Measurements from ENCODE around the gene ERC2.
"Not testable (repeated sequence)": the region's sequence is repeated elsewhere in the genome, so short reads cannot be mapped to it uniquely, and the experiment has no call there.

Gene ERC2

DNA sequence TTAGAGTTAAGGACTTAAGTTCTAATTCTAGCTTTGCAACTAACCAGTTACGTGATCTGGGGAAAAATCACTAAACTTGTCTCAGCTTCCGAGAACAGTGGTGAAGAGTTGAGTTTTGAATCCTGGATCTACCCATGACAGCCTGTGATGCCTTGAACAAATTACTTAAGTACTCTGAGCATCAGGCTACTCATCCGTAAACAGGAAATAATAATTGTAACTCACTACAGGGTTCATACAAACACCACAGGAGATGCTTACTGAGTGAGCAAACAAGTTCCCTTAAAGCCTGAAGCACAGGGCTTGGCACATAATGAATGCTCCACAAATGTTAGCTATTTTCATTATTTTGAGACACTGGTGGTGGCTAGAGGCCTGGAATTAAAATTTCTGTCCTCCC is 158.8 kb downstream of the ERC2 start:
- DNase-seq (ENCODE audit: low spot score), result no peak

DNA sequence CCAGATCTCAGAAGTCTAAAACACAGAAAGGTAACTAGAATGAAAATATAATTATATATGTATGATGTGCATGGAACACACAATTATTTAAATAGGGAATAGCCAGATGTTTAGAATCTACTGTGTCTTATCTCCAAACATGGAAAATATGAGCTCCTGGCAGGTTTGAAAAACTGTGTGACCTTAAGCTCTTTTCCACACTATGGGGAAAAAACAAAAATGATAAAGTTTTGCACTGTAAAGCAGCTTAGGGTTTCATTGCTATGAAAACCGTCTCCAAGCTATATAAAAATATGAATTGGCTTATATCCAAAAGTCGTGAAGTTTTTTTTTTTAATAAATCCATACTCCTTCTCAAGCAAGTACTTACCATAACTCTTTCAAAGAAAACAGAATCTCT is 159.8 kb downstream of the ERC2 start:
- no peak for DNase-seq (ENCODE audit: low spot score)

GRCh38 chr3:56304069-56304468 is 164.2 kb downstream of the ERC2 start:
- no peak for DNase-seq (ENCODE audit: low spot score)

DNA sequence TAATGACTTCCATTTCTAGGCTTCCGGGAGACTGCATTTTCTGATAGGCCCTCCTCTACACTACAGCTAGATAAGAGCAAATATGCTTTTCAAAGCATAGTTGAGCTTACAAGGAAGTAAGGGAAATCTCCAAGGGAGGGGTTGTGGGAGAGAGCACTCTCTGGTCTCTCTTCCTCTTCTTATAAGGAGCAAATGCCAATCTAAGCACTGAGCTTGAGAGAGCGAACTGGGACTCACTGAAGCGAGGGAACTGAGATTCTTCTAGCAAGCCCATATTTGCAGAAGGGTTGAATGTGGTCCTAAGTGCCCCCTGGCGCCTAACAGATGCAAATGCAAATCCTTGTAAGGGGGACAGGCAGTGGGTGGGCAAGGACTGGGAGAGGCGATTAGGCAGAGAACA is 164.8 kb downstream of the ERC2 start:
- peak; percentile 76 for DNase-seq (ENCODE audit: low spot score)

DNA sequence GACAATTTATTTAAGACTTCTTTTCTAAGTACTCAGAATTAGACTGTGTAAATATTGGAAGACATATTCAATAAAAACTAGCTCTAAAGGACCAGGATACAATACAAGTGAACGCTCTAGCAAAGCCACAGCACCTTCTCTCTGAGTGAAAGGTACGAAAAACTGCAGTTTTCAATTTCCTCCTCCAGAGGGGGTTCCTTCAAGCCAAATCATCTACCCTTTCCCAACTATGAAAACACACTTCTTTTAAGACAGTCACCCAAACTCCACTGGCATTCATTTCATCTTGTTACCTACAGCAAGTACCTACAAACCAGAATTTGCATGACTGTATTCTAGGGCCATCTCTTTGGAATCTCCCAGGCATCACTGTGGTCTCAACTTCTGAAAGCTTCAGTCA is 165.8 kb downstream of the ERC2 start:
- DNase-seq (ENCODE audit: low spot score), result no peak

GRCh38 chr3:56297281-56297840 is 170.9 kb downstream of the ERC2 start:
- DNase-seq (ENCODE audit: low spot score), result no peak

GRCh38 chr3:56296361-56296760 is 171.9 kb downstream of the ERC2 start:
- no peak for DNase-seq (ENCODE audit: low spot score)

- no peak for DNase-seq (ENCODE audit: low spot score)
Observed at GRCh38 chr3:56295161-56295560, 173.1 kb downstream of the ERC2 start.

GRCh38 chr3:56294286-56294685 is 174.0 kb downstream of the ERC2 start:
- DNase-seq (ENCODE audit: low spot score), result no peak

DNA sequence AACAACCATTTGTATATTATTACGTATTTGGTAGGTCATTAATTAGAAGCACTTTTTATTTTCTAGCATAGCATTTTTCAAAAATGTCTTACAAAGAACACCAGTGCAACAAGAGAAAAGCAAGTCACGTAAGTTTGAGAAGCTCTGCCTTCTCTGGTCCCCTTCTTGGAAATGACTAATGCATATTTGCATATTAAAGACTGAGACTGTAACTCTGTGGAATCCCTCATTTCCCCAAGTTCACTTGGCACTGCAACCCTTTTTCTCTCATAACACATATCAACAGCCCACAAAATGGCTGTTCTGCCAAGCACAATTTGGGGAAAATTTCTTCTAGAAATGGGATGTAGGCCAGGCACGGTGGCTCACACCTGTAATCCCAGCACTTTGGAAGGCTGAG is 176.3 kb downstream of the ERC2 start:
- no peak for DNase-seq (ENCODE audit: low spot score)

DNA sequence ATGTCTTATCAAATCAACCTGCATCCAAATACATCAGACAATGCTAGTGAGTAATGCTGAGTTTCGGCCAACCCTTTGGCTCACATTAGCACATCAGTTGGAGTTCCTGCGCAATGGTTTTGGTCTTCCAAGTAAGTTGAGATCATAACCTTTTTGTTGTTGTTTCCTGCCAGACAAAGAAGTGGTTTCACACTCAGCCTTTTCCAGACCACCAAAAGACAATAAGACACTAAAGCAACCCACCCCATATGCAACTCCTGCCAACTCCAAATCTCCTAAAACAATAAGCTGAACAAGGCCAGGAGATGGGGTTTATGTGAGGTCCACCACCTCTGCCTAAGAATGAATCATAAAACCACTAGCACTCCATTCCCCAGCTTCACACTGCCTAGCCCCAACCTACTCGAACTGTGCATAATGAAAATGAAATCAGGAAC is 177.0 kb downstream of the ERC2 start:
- no peak for DNase-seq (ENCODE audit: low spot score)

GRCh38 chr3:56290374-56290773 is 177.9 kb downstream of the ERC2 start:
- no peak for DNase-seq (ENCODE audit: low spot score)

- DNase-seq (ENCODE audit: low spot score), result no peak
Observed at GRCh38 chr3:56288258-56288657, 180.0 kb downstream of the ERC2 start.

DNA sequence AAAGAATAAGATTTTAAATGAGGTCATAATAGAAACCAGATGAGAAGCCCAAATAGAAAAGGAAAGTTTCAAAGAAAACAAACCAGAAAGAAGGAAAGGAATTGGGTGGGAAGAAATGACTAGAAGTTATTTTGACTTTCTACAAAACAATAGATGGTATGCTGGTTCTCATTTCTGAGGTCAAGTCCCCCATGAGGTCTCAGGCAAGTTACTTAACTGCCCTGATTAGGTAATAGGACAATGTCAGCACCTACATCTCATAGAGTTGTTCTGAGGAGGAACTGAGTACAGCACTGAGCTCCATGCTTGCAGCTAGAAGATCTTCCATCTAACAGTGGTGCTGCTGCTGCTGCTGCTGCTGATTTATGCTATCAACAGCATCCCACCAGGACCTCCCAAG is 185.9 kb downstream of the ERC2 start:
- no peak for DNase-seq (ENCODE audit: low spot score)

DNA sequence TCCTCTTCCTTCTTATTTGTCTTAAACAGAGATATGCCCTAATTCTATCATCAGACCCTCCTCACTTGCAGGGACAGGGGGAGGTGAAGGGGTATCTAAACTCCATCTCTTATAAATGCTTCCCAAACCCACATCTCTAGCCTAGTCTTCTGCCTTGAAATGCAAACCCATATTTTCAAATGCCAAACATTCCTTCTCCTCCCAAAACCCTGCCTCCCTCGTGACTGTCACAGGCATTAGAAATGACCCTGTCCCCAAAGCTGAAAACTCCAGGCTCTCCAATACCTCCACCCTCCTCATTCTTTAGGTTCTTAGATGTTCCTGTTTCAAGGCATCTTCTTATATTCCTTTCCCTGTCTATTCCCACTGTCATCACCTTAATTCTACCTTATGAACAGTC is 191.0 kb downstream of the ERC2 start:
- DNase-seq (ENCODE audit: low spot score), result no peak

DNA sequence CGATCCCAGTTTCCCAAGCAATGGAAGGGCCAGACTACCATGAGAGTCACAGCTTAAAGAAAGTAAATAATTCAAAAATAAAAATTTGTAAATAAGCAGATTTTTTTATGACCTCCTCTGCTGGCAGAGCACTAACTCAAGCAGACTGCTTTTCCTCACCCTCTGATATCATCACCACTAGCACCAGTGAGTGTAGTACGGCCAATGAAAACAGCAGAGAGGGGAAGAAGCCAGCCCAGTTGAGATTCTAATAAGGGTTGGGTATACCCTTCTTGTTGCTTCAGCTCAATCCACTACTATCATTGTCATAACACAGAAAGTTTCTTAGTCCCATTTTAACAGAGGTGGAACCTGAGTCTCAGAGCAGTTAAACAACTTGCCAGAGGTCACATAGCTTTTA is 193.1 kb downstream of the ERC2 start:
- no peak for DNase-seq (ENCODE audit: low spot score)

DNA sequence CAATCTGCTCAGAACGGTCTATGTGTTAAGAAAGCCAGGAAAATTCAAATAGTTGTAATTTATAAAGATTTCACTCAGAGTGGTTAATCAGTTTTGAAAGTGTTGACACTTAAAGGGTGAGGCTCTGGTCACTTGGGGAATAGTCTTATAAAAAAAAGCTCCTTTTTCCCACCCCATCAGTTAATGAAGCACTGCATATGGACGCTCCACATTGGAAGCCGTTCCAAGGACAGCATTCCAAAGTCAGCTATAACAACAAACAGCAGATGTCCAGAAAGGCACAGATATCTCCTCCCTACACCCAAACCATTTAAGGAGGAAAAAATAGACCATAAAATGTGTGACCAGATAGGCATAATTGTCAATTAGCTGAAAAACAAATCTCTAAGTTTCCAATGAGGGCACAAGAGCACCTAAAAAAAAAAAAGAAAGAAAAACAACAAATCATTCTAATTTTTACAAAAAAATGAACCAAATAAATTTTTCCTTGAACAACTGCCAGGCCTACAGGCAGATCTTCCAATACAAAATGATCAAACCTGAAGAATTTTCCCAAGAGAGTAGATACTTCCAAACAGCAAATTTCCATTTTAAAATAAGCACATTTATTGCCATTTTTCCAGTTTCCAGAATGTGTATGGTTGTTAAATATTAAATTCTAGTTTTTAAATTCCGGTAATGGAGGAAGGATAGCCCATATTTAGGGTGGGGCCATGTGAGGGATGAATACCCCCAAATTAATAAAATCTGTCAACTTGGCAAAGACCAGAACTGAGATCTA is 198.3 kb downstream of the ERC2 start:
- no peak for DNase-seq (ENCODE audit: low spot score)

DNA sequence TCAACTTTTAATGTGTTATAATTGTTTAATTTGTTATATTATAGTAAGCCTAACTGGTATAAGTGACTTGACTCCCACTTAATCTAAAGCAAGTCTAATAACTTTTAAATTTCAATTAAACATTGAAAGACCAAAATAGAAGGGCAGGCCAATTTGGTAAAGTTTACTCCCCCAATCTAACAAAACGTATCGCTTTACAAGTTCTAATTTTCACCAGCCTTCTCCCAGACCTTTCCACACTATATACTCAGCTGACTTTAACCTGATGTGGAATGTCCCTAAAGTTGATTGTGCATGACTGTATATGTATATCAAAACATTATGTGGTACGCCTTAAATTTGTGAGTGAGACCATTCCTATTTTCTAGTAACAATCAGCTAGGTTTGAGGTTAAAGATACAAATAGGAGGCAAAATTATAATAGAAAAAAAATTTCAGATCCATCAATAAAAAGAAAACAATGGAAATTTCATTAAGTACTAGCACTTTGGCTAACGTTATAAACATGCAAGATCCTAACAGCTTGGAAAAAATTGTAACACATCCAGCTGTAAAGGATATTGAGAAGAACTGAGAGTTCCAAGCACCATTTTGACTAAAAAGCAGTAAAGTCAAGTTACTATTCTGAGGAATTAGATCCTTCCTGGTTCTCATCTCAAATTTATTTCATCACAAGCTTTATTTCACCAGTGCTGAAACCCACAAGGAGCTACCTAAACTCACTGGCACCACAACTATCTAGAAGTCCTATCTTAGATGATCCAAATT is 199.5 kb downstream of the ERC2 start:
- DNase-seq (ENCODE audit: low spot score), result no peak

DNA sequence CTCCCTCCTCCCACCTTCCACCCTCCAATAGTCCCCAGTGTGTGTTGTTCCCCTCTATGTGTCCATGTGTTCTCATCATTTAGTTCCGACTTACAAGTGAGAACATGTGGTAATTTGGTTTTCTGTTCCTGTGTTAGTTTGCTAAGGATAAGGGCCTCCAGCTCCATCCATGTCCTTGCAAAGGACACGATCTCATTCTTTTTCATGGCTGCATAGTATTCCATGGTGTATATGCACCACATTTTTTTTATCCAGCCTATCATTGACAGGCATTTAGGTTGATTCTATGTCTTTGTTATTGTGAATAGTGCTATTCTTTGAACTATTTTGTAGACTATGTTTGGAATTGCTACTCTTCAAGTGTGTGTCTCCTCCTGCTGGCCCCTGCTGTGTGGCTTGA is 206.4 kb downstream of the ERC2 start:
- not testable (repeated sequence) for DNase-seq (ENCODE audit: low spot score)

GRCh38 chr3:56260262-56260661 is 208.0 kb downstream of the ERC2 start:
- no peak for DNase-seq (ENCODE audit: low spot score)

DNA sequence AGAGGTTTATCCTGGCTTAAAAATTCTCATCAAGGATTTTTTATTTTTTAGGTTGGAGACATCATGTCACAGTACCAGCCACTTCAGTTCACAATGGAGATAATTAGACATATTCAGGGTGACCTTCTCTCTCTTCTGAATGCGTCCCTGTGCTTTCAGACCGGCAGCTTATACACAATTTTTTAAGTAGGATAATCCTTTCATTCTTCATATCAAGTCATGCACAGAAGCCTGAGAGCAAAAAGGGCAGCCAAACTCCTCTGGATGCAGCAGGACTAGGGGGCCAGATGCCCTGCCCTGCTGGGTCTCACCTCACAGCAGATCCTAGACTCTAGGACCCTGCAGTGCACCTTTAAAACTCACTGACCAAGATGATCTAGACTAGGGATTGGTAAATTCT is 210.4 kb downstream of the ERC2 start:
- no peak for DNase-seq (ENCODE audit: low spot score)

DNA sequence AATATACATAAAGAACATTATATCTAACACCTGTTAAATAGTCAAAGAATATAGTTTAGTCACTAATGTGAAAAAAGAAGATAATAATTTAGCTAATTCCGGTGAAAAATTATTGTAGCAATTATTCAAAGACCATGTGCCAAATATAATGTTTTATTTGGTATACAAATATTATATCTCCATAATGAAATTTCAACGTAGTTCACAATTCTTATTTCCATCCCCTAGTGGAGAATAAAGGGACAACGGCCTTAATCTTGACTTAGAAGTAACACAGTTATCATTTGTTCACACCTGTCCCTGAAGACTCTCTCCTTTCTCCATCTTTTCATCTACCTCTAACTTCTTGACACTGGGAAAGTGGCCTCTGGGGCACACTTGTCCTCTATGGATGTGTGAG is 213.4 kb downstream of the ERC2 start:
- DNase-seq (ENCODE audit: low spot score), result no peak

DNA sequence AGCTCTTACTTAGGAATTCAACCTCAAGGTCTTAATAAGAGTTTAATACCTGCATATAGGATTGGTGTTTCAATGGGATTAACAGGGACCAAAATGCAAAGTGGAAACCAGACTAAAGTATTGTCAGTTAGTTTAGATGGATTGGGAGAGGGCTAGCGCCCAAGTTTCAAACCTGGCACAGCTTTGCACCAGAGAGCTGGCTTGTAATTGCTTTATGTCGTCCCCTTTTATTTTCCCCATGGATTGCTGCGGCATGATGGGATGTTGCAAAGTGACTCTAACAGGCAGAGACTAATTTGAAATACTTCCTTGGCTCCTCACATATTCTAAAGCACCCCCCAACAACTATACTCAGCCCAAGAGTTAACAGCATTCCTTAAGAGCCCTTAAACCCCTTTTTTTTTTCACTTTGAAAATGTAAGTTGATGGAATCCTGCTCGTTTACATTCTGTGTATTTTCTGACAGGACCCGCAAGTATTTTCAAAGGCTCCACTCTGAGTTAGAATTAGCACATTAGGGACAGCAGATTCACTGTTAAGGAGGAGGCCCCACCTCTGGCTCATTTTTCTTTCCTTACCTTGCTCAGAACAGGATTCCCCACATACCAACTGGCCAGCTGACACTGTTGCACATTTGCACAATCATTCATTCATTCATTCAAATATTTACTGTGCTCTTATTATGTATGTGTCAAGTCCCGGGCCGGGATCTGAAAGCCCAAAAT is 214.2 kb downstream of the ERC2 start:
- DNase-seq (ENCODE audit: low spot score), result no peak

All from ecto neural progenitor cell (in vitro differentiated cells).